Retinal pigment epithelial cell (primary cell): ENCODE results near the gene TNFAIP8.
A peak's percentile ranks its signal among the peaks of the same experiment; 100 is the strongest.

Source experiments
- DNase-seq: peaks from one replicate; pipeline ENCODE4 v3.0.0-alpha.2; 2010; ENCODE audit warnings: low read depth
- H3K4me3 ChIP-seq: 2 replicates; pipeline ENCODE4 v1.5.1; 2011; ENCODE audit warnings: mild to moderate bottlenecking, low read length, control low read depth, moderate library complexity
- TF ChIP-seq, protein P1 (sequence below): conservative IDR thresholded peaks from 2 replicates; pipeline ENCODE4 v1.5.1; 2011; ENCODE audit warnings: low read depth, low read length, control low read depth, inconsistent platforms

Gene TNFAIP8

DNA sequence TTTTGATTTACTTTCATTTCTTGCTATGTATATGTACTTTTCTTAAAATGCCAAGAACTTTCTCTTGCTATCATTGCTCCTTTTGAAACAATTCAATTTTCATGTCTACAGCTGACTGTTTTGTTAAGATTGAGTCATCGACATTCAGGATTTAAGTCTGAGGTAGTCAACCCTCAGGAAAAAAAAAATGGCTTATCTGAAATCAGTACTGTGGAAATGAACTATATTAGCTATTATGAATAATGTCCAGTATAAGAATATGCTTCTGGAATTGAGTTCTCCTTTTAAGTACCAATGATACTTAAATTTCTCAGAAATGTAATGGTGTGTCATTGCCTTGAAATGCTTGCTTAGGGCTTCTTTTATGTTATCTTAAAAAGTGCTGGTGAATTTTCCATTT, 37.9 kb downstream of the TNFAIP8 start:
- no peak for DNase-seq
- TF ChIP-seq, protein P1, sequence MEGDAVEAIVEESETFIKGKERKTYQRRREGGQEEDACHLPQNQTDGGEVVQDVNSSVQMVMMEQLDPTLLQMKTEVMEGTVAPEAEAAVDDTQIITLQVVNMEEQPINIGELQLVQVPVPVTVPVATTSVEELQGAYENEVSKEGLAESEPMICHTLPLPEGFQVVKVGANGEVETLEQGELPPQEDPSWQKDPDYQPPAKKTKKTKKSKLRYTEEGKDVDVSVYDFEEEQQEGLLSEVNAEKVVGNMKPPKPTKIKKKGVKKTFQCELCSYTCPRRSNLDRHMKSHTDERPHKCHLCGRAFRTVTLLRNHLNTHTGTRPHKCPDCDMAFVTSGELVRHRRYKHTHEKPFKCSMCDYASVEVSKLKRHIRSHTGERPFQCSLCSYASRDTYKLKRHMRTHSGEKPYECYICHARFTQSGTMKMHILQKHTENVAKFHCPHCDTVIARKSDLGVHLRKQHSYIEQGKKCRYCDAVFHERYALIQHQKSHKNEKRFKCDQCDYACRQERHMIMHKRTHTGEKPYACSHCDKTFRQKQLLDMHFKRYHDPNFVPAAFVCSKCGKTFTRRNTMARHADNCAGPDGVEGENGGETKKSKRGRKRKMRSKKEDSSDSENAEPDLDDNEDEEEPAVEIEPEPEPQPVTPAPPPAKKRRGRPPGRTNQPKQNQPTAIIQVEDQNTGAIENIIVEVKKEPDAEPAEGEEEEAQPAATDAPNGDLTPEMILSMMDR, result no peak
- H3K4me3 ChIP-seq, result no peak overlapping the region

DNA sequence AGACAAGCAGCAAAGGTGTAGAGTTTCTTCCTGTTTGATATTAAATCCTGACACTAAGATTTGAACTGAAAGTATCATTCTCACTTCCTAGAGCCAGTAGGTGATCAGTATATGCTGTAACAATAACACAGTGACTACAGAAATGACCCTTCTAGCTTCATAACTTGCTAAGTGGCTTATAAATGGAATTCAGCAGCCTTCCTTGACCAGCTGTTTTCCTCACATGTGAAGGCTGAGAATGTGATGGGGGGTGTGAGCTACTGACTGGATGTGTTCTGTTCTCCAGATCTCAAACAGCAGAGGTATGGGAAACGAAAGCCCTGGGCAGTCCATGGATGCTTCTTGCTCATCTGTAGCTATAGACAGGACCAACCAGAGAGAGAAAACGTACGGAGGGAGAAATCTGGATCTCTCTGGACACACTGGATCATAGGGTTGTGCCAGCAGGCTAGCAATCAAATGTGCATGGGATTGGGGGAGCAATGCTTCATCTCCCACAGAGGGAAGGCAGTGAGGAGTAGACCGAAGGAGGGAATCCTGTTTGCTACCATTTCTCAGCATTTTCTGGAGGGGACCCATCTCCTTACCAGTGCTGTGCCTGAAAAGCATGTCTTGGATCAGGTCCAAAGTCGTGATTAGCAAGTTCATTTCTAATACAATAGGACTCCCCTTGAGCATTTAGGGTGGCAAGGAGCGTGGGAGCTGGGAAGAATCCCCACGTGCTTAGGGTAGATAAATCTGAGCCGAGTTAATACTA, 39.4 kb downstream of the TNFAIP8 start:
- DNase-seq, result no peak
- no peak overlapping the region for H3K4me3 ChIP-seq
- TF ChIP-seq, protein P1, result no peak

DNA sequence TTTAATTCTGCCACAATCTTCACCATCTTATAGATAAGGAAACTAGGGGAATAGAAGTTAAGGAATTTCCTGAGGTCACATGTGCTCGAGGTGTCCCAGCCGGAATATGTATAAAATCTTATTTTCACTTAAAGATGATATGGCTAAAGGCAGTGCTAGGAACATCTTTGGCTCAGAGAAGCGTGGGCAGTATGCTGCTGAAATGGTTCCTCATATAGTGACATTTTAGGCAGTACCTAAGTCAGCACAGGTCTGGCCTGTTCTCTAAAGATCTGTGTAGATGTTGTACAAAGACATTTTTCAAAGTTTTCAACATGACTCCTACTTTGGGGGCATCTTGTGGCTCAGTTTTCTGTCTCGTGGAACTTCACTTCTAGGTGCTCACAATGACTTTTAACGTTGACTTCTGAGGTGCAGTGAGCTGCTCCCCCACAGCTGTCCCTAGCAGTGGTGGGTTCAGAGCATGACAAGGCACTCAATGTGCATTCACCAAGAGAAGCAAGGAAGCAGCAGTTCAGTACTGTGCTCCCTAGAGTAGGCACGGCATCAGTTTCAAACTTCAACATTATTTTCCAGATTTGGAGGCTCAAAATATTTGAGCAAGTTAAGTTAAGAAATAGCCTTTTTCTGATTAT, 40.3 kb downstream of the TNFAIP8 start:
- DNase-seq, result no peak
- H3K4me3 ChIP-seq, result no peak overlapping the region
- TF ChIP-seq, protein P1, result no peak

DNA sequence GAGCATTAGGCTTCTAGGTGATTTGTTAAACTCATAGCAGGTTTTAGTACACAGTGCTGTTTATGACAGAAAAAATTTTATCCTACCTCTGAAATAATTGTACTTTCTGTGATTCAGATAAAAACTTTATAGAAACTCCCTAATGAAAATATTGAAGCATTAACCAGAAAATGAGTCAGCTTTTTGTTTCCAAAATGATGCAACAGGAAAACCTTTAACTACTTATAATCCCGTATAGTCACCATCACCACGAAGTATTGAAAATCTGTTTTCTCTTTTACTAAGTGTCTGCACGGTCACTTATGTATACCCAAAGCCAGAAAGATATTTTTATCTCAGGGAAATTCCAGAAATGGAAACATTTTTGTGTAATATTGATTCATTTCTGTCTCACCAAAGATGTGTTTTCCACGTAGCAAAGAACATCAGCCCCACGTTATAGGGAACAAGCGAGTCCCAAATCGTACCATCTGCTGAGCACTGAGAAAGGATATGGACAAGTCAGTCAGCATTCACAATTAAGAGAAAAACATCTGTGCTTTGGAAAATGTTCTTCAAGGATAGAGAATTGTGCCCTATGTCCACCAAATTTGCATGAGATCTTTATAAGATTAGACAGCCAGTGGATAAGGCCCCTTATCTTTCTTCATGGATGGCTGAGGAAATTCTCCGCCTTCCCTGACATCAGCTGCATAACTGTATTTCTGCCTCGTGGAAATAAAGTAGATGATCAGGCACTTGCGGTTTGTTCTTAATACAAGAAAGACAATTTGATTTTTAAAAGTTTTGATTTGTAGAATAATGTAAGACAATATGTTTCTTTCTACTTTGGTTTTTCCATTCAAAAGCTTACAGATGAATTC, 41.9 kb downstream of the TNFAIP8 start:
- TF ChIP-seq, protein P1, result no peak
- DNase-seq, result peak; percentile 21
- no peak overlapping the region for H3K4me3 ChIP-seq

DNA sequence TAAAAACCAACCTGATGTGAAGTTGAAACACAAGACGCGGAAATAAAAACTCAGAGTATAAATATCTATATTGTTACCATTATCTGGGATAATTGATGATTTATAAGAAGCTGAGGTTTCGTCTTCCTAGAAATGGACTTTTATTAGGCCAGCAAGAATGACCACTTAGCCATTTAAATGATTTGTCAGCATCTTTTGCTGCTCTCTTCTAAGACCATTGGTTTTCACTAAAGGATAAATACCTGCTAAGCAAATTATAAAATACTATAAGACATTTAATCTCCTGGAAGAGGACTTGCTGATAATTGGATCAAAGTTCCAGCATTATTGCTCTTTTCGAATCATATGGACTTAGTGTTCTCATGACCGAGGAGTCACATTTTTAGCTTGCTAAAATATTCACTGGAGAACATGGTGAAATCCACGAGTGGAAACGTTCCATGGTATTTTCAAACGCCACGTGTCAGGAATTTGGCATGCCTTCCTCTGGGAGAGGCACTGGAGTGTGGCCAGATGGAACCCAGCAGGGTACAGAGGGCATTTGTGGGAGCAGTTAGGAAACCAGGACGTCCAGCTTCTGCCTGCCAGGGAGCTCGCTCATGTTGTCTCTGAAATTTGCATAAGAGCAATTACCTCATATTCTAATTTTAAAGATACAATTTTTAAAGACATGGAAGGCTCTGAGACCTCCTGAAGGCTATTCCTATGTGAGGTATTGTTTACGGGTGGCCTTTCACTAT, 43.1 kb downstream of the TNFAIP8 start:
- no peak for DNase-seq
- TF ChIP-seq, protein P1, result no peak
- no peak overlapping the region for H3K4me3 ChIP-seq

DNA sequence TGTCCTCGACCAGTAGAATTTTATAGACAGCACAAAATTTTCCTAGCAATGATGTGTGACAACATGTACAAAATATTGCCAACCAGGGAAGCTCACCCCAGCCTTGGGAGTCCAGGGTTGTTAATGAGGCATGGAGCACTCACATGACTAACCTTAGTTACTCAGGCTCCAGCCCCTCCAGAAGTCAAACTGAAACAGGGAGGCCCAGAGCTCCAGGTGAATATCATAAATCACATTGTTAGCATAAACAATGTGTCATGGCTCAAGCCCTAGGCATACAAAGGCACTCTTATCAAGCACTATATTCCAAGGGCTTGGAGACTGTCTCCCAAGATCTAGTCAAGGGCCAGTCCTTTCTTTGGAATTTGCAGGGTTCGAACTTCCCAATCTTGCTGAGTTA, 44.4 kb downstream of the TNFAIP8 start:
- DNase-seq, result no peak
- no peak overlapping the region for H3K4me3 ChIP-seq

More for the DNA sequence above, 44.4 kb downstream of the TNFAIP8 start:
- TF ChIP-seq, protein P1, result no peak
